GM10847 (cell line): ENCODE results near the gene EXOC6B.

Experiments used
- POLR2A ChIP-seq: IDR thresholded peaks from 2 replicates; pipeline ENCODE4 v1.6.1; 2011; ENCODE audit not compliant: insufficient read length; ENCODE audit errors: extremely low read depth

Gene EXOC6B

DNA sequence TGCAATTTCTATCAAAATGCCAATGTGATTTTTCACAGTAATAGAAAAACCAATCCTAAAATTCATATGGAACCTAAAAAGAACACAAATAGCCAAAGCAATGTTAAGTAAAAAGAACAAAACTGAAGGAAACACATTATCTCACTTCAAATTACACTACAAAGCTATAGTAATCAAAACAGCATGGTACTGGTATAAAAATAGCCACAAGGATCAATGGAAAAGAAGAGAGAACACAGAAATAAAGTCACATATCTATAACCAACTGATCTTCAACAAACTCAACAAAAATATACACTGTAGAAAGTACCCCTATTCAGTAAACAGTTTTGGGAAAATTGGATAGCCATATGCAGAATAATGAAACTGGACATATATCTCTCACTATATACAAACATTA is 426.0 kb downstream of the EXOC6B start:
- no peak for TF ChIP-seq POLR2A

DNA sequence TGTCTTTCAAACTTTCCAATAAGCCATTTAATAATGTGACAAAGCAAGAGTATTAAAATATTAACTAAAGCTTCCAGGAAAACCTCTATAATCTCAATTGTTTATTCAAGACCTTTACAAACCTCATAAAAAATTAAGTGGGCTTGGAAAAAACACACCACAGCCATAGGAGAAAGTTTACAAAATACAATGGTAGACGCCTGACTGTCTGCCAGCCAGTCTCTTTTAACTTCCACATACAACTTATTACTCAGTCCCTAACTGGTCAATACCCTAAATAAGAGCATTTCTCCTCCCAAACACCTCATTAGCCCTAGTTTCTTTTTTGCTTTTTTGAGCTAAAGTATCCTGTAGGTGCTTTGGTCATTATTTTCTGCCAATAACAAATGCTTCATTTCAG is 430.7 kb downstream of the EXOC6B start:
- no peak for TF ChIP-seq POLR2A

DNA sequence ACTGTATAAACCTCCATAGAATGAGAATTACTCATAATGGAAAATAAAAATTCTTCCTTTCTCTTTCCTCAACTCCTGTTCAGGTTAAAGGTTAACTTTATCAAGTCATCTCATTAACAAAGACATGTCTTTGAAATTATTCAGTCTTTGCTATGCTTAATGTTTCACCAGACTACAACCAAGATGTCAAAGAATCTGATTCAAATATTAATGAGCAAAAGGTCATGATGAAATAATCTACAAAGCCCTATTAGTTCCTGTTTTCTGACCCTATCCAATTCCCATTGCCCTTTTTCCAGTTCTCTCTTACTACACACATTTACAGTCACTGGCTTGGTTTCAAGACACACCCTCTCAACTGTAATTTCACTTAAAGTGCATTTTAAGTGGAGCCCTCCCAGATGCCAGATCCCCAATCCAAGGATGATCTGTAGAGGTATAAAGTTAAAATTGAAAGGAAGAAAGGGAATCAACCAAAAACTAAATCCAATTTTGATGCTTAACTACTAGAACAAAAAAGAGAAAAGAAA is 431.2 kb downstream of the EXOC6B start:
- TF ChIP-seq POLR2A = no peak

DNA sequence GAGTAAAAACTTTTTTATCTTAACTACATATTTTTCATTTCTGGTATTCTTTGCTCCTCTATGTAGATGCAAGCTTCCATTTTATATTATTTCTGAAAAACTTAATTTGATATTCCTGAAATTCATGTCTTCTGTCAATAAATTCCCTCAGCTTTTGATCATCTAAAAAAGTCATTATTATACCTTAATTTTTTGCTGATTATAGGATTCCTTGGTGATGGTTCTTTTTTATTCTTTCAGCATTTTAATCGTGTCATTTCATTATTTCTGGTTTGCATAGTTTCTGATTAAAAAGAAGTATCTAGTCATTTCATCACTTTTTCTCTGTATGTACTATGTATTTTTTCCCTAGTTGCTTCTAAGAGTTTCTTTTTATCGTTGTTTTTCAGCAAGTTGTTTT is 436.4 kb downstream of the EXOC6B start:
- no peak for TF ChIP-seq POLR2A

DNA sequence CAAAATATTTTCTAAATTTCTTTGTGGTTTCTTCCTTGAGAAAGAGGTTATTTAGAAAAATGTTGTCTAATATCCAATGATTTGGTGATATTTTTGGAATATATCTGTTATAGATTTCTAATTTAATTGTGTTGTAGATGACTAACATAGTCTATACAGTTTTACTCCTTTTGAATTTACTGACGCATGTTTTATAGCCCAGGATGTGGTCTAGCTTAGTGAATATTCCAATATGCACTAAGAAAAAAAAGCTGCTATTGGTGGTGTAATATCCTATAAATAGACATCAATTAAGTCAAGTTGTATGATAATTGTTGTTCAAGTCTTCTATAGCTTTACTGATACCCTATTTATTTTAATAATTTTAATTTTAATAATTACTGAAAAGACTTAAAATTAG is 437.6 kb downstream of the EXOC6B start:
- no peak for TF ChIP-seq POLR2A

DNA sequence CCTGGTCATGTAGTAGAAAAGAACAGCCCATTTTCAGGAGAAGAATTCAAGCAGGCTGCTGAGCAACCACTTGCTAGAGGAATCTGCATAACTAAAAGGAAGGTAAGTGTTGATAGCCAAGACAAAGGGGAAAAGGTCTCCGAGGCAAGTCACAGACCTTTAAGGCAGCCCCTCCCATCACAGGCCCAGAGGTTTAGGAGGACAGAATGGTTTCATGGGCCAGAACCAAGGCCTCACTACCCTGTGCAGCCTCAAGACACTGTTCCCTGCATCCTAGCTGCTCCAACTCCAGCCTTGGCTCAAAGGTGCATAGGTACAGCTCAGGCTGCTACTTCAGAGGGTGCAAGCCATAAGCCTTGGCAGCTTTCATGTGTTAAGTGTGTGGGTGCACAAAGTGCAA is 439.5 kb downstream of the EXOC6B start:
- no peak for TF ChIP-seq POLR2A

DNA sequence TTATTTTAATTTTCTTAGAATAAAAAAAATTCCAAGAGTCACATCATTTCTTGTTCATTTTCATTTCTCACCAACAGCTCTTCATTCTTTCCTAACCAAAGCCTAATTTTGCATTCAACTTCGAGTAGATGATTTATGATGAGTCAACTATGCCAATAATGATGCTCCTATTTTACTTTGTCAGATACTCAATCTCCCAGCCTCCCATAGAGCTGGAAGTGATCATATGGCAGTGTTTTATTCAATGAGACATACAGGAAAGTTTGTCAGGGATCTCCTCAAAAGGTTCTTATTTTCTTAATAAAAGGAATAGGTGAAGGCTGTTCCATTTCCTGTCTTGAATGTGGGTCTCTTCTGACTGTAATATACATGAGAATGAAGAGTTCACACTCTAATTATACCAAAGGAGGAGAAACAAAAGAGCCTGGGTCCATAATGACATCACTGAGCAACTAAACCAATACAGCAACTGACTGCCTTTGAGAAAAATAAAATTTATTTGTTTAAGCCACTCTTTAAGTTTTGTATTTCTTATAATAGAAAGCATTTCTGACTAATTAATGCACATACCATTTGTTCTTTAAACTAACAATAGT is 447.0 kb downstream of the EXOC6B start:
- TF ChIP-seq POLR2A = no peak

DNA sequence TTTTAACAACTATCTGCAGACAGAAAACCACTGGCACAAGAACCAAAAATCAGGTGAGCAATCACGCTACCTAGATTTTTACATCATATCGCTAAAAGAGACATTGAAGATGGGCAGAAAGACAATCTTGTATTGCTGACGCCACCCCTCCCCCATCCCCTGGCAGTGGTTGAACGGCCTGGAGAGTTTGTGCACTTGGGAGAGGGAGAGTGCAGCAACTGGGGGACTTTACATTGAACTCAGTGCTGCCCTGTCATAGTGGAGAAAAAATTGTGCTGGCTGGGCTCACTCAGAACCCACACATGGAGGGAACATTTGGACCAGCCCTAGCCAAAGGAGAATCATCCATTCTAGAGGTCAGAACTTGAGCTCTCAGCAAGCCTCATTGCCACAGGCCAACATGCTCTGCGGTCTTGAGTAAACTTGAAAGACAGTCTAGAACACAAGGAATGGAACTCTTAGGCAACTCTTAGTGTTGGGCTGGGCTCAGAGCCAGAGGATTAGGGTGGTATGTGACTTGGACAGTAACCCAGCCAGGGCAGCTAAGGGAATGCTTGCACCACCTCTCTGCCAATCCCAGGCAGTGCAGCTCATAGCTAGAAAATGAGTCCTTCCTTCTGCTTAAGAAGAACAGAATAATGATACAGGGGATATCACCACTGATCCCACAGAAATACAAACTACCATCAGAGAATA is 458.2 kb downstream of the EXOC6B start:
- TF ChIP-seq POLR2A = no peak

DNA sequence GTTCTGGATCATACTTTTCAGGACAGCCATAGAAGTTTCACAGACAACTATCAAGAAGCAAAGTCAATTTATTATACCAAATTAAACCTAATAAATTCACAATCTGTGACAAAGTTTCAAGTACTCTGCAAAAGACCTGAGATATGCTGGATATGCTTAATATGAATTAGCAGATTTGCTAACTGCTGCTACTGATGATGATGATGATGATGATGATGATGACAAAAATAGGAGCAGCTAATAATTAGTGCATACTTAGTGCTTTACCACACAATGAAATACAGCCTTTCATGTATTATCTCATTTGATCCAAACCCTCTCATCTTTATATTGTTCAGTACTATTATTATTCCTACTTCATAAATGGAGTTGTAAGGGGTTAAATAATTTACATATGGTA is 462.4 kb downstream of the EXOC6B start:
- TF ChIP-seq POLR2A = no peak

DNA sequence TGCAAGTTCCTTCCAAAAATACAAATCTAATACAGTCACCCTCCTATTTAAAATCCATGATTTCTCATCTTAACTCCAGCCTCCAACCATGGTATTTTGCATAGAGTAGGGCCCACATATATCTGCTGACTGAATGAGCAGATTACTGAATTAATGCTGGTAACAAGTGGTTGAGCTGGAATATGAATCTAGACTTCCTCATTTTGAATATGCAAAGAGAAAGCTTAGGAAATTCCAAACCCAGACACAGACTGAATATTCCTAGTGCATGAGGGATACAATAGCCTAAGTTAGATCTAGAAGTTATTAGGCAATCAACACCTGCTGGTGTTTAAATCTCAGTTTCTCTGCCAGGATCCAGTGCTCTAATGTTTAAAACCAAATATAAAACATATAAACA is 463.1 kb downstream of the EXOC6B start:
- TF ChIP-seq POLR2A = no peak

DNA sequence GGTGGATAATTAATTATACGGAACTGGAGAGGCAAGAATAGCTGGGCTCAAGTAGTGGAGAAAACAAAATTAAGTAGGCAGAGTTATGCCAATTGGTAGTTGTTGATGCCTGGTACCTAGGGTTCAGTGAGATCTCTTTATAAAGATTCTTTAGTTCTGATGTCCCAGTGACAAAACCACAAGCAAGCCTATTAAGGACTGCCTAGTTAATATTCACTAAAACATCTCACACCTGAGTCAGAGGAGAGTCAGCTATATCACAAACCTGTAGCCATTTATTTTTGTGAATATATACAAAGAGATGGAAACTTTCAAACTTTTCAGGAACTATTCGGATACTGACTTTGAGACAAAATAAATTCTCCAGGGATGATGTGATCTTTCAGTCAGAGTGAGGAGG is 464.3 kb downstream of the EXOC6B start:
- TF ChIP-seq POLR2A = no peak

DNA sequence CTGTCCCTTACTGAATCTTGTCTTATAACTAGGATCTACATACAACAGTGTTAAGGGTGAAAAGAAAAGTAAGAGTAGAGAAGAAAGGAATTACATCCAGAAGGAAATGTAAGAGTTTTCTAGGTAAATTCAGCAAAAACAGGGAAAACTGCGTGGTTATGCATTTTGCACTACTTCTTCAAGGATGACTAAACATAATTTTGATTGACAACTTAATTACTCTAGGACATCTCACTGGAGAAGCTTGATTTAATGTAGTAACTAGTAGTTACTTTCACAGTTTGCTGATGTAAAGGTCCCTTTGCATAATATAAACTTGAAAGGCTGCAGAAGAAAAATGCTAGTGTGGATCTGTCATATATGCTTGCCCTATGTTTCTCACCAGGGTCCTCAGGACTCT is 464.8 kb downstream of the EXOC6B start:
- no peak for TF ChIP-seq POLR2A

DNA sequence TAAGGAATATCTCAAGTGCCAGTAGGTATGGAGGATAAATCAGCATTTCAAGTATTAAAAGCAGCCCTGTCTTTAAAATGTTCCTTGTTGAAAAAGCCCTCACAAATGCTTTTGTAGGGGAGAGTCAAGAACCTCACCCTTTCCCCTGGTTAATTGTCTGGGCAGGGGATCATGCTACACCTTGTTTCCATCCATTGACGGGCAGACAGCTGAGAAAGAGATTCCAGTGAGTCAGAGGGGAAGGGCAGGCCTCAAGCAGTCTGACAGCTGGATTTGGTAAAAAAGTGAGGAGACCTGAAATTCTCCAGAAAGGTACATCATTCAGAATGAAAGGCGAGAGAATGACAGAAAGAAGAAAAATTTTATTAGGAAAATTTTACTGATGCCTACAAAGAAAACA is 475.0 kb downstream of the EXOC6B start:
- no peak for TF ChIP-seq POLR2A

DNA sequence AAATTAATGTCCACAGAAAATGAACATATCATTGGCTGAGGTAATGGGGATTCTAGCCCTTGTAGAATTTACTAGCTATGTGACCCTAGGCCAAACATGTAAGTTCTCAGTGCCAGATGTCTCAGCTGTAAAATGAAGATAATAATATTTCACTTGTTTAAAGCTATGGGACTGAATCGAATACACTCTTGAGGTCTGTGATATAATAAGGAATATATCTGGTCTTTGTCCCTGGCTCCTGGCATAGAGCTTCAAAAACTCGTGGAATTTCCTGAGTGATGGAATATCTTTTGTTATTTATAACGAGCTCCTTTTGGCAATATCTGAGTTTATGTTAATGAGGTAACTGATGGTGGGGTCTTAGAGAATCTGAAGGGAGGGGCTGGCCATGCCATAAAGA is 476.8 kb downstream of the EXOC6B start:
- TF ChIP-seq POLR2A = no peak

DNA sequence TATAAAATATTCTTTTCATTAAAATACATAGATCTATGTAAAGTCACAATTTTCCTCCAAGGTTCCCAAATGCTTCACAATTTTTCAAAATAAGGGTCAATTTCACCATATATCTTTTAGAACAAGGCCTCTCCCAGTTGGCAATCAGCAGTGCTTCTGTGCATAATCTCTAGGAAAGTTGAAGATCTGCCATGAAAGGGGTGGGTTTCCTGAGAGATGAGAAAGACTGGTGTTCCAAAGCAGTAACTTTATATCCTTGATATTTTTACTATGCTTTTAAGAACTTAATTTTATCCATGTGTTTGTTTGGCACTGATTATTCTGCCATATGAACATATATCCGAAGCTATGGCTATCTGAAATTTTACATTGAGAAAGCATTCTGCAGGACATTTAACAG is 478.8 kb downstream of the EXOC6B start:
- no peak for TF ChIP-seq POLR2A

DNA sequence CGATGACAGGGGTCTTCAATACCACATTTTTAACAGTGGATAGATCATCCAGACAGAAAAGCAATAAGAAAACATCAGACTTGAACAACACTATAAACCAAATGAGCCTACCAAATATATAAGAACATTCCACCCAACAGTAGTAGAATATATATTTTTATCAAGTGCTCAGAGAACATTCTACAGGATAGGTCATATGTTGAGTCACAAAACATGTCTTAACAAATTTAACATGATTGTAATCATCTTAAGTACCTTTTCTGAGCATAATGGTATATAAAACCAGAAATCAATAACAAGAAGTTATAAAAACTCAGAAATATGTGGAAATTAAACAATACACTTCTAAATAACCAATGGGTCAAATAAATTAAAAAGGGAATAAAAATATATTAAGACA is 484.2 kb downstream of the EXOC6B start:
- no peak for TF ChIP-seq POLR2A

DNA sequence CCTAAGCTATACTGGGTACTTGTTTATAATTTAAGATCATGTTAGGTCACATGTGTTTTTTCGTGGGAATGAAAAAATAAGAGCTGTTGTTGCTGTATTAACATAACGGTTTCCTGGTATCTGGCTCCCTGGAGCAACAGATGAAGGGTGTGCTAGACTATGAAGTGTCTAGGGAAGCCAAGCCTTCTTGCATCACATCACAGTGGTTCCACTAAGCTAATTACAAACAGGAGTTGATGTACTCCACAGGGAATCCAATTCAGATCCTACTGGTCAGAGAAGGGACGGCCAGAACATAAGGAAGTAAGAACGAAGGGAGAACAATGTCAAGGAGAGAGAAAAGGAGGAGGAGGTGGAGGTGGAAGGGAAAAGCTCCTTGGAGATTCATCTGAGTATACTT is 485.2 kb downstream of the EXOC6B start:
- TF ChIP-seq POLR2A = no peak
